HG02642 (cell line): ENCODE results near the gene CPEB4.

Source experiments
- ATAC-seq: cut with Tn5 transposase; IDR thresholded peaks from one replicate; pipeline ENCODE4 v1.9.1; 2021; ENCODE audit warnings: mild to moderate bottlenecking; ENCODE audit not compliant: unreplicated experiment, poor library complexity

Gene CPEB4

GRCh38 chr5:173858670-173859407 lies 29.3 kb upstream of the CPEB4 start:
- ATAC-seq, result no peak

GRCh38 chr5:173859408-173860159 lies 28.6 kb upstream of the CPEB4 start:
- ATAC-seq, result no peak

- ATAC-seq, result no peak
These were observed 26.1 kb upstream of the CPEB4 start for GRCh38 chr5:173862047-173862477.

GRCh38 chr5:173863359-173863758 lies 24.8 kb upstream of the CPEB4 start:
- no peak for ATAC-seq

- no peak for ATAC-seq
These were observed 23.8 kb upstream of the CPEB4 start for GRCh38 chr5:173864126-173865050.

GRCh38 chr5:173866243-173866857 lies 21.8 kb upstream of the CPEB4 start:
- no peak for ATAC-seq

GRCh38 chr5:173866858-173867679 lies 21.1 kb upstream of the CPEB4 start:
- ATAC-seq, result no peak

- no peak for ATAC-seq
These were observed 19.9 kb upstream of the CPEB4 start for GRCh38 chr5:173868096-173868880.

- no peak for ATAC-seq
These were observed 18.8 kb upstream of the CPEB4 start for GRCh38 chr5:173869316-173869715.

- no peak for ATAC-seq
These were observed 15.2 kb upstream of the CPEB4 start for GRCh38 chr5:173872957-173873305.

GRCh38 chr5:173873306-173873922 lies 14.7 kb upstream of the CPEB4 start:
- ATAC-seq, result no peak

- ATAC-seq, result no peak
These were observed 13.0 kb upstream of the CPEB4 start for GRCh38 chr5:173875189-173875588.

GRCh38 chr5:173878224-173878967 lies 9.8 kb upstream of the CPEB4 start:
- ATAC-seq, result no peak

GRCh38 chr5:173880306-173880985 lies 7.7 kb upstream of the CPEB4 start:
- ATAC-seq, result no peak

GRCh38 chr5:173881811-173882575 lies 6.2 kb upstream of the CPEB4 start:
- no peak for ATAC-seq

GRCh38 chr5:173882632-173883031 lies 5.5 kb upstream of the CPEB4 start:
- no peak for ATAC-seq
